GM12865 (cell line): ENCODE measurements around the gene HLA-DPA1.
"Not testable (repeated sequence)": the region's sequence is repeated elsewhere in the genome, so short reads cannot be mapped to it uniquely, and the experiment has no call there.

Experiments
- DNase-seq: peaks from one replicate; pipeline ENCODE4 v3.0.0; 2010; ENCODE audit warnings: low read depth
- H3K4me3 ChIP-seq: 2 replicates; pipeline ENCODE4 v1.5.1; 2011; ENCODE audit warnings: mild to moderate bottlenecking, low read depth, low read length, control low read depth
- CTCF ChIP-seq: IDR thresholded peaks from 2 replicates; pipeline ENCODE4 v1.5.1; 2011; ENCODE audit warnings: low read length, control low read depth, low read depth, inconsistent platforms; ENCODE audit not compliant: insufficient read depth; ENCODE audit errors: missing control alignments

Gene HLA-DPA1

GRCh38 chr6:33105386-33105785, 31.9 kb upstream of the HLA-DPA1 start:
- H3K4me3 ChIP-seq = no peak overlapping the region
- no peak for TF ChIP-seq CTCF
- DNase-seq = no peak

- no peak overlapping the region for H3K4me3 ChIP-seq
- DNase-seq = no peak
- no peak for TF ChIP-seq CTCF
These were observed 31.4 kb upstream of the HLA-DPA1 start for GRCh38 chr6:33104887-33105286.

GRCh38 chr6:33103776-33104175, 30.3 kb upstream of the HLA-DPA1 start:
- H3K4me3 ChIP-seq = no peak overlapping the region
- no peak for TF ChIP-seq CTCF
- no peak for DNase-seq

- not testable (repeated sequence) for H3K4me3 ChIP-seq, DNase-seq
These were observed 27.8 kb upstream of the HLA-DPA1 start for GRCh38 chr6:33101121-33101737.

GRCh38 chr6:33095681-33096080, 22.2 kb upstream of the HLA-DPA1 start:
- no peak for DNase-seq
- no peak for TF ChIP-seq CTCF
- H3K4me3 ChIP-seq = no peak overlapping the region

- no peak for TF ChIP-seq CTCF
- H3K4me3 ChIP-seq = no peak overlapping the region
- DNase-seq = no peak
These were observed 20.4 kb upstream of the HLA-DPA1 start for GRCh38 chr6:33093855-33094254.

- DNase-seq = no peak
These were observed 18.9 kb upstream of the HLA-DPA1 start for GRCh38 chr6:33092385-33092784.

More at GRCh38 chr6:33092385-33092784, 18.9 kb upstream of the HLA-DPA1 start:
- TF ChIP-seq CTCF = no peak
- no peak overlapping the region for H3K4me3 ChIP-seq
